Transverse colon (tissue), 4 donors: Measurements from ENCODE around the gene PSMD3. TPM values are rescaled to one million over a fixed set of nuclear protein-coding genes. Genes with fewer than 3 reads are reported as not detected.
A peak's percentile ranks its signal among the peaks of the same experiment; 100 is the strongest.

Source experiments
- DNase-seq: peaks from one replicate; pipeline ENCODE4 v3.0.0-alpha.2; 2019
- H3K27ac ChIP-seq, 4 donors: fragments of 200-600 bp; sonication (generic); 2 replicates each; pipeline ENCODE4 v1.5.1; 2016 to 2018; ENCODE audit warnings: inconsistent platforms in 4 of 4
- H3K27me3 ChIP-seq: fragments of 200-600 bp; sonication (generic); 2 replicates; pipeline ENCODE4 v1.5.1; 2017; ENCODE audit warnings: inconsistent platforms
- H3K36me3 ChIP-seq, 4 donors: fragments of 200-600 bp; sonication (generic); 2 replicates each; pipeline ENCODE4 v1.5.1; 2017 to 2019; ENCODE audit warnings: inconsistent platforms in 4 of 4
- H3K4me1 ChIP-seq, 4 donors: fragments of 200-600 bp; sonication (generic); 2 replicates each; pipeline ENCODE4 v1.5.1; 2017 to 2020; ENCODE audit warnings: inconsistent platforms in 4 of 4
- H3K4me3 ChIP-seq, 4 donors: fragments of 200-600 bp; sonication (generic); 1 replicate in 1 of 4; 2 replicates in 3 of 4; pipeline versions ENCODE4 v1.5.1 to v1.6.1; 2017 to 2019; ENCODE audit warnings: inconsistent platforms in 4 of 4
- H3K9me3 ChIP-seq, 2 donors: fragments of 200-600 bp; sonication (generic); 2 replicates each; pipeline ENCODE4 v1.5.1; 2017 to 2019; ENCODE audit warnings: inconsistent platforms in 2 of 2
- EP300 ChIP-seq: sonication (generic); formaldehyde crosslinking; IDR thresholded peaks from one replicate; pipeline ENCODE4 v1.6.1; 2017; ENCODE audit warnings: antibody characterized with exemption, low read depth
- POLR2A ChIP-seq: fragments of 450-650 bp; IDR thresholded peaks from one replicate; pipeline ENCODE4 v1.6.1; 2016; ENCODE audit warnings: antibody characterized with exemption, mild to moderate bottlenecking, moderate library complexity
- POLR2AphosphoS5 ChIP-seq, 3 donors: sonication (generic); formaldehyde crosslinking; IDR thresholded peaks; one replicate each; pipeline ENCODE4 v1.6.1; 2016; ENCODE audit warnings: antibody characterized with exemption in 3 of 3
- WGBS, 2 donors: methylation state at CpG; one replicate each; pipeline ENCODE4 v1.1.5; 2018; ENCODE audit warnings: low coverage in 1 of 2; 5-methylcytosine and 5-hydroxymethylcytosine counted together
- in situ Hi-C, 4 donors: fragments of 200-750 bp; cut with MboI; loops; one replicate each; pipeline versions ENCODE4 v1.15.0 to v1.15.1; 2017; ENCODE audit warnings: low sequenced_read_pairs in 3 of 4, low pct_ligation_motif_present in 1 of 4, low pct_unique_long_range_greater_than_20kb in 1 of 4
- intact Hi-C: fragments of 100-400 bp; cut with DNase I; formaldehyde crosslinking; loops from one replicate; pipeline ENCODE4 v1.15.1; 2023; ENCODE audit warnings: low total_unique reads
- total RNA-seq, 4 donors: library from RNA; depleted of rRNA; stranded (reverse); fragments of >200 nt; gene quantifications; one replicate each; pipeline ENCODE4 v1.1.0, GENCODE V29; 2016
- TF ChIP-seq, protein P1 (sequence below), 5 experiments: fragments of 200-600 bp in 3 of 5; fragments of 450-650 bp in 2 of 5; sonication (generic) in 3 of 5; IDR thresholded peaks; 1 replicate in 2 of 5; 2 replicates in 3 of 5; pipeline ENCODE4 v1.5.1; 2016 to 2017; ENCODE audit warnings: antibody characterized with exemption in 5 of 5, inconsistent platforms in 3 of 5, mild to moderate bottlenecking in 2 of 5, moderate library complexity in 1 of 5

The PSMD3 gene
- total RNA-seq = 100 to 1,000 TPM in 3 of 4 donors, 10 to 100 TPM in 1; 80.7 to 117 (median 112) TPM

DNA sequence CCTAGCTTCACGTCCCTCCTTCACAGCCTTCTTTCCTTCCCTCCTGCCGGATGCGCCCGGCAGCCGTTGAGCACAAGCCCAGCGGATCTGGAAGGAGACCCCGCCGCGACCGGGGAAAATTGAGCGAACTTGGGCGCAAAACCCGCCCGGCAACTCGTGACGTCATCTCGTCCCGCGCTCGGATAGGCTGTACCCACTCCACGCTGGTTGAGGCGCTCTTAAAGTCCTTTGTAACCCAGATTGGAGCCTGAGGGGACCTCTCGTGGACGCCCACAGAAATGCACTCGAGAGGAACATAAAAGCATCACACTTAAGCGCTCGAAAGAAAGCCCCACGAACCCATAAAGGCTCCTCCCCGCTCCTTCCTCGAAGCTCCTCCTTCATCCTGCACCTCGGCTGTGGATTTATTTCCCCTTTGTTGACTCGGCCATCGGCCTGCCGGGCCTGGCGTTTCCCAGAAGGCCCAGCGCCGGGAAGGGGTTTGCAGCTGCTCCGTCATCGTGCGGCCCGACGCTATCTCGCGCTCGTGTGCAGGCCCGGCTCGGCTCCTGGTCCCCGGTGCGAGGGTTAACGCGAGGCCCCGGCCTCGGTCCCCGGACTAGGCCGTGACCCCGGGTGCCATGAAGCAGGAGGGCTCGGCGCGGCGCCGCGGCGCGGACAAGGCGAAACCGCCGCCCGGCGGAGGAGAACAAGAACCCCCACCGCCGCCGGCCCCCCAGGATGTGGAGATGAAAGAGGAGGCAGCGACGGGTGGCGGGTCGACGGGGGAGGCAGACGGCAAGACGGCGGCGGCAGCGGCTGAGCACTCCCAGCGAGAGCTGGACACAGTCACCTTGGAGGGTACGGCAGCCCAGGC, at the start of gene PSMD3:
Gene PSMD3, plus strand, starts transcription at position 457 of the 856 bp plus-strand sequence. Its CDS starts 164 bp downstream, at position 621.
- in situ Hi-C loops (no loop called here), intact Hi-C loops (no loop called here)
- peak; percentile 99 for DNase-seq
- H3K4me3 ChIP-seq = peak within 1 kb of the TSS; percentile 87 to 99 (median 92)
- peaks cover 17 to 28% (median 20%) of the 10 kb centered on the region in 4 donors for H3K4me1 ChIP-seq
- WGBS, 2 donors = 0% methylated on average over 81 of the region's 84 CpGs; no CpG with 5 or more reads in 1 of the 2 donors
- peaks cover 6% of the 10 kb centered on the region for H3K27me3 ChIP-seq
- TF ChIP-seq POLR2AphosphoS5 (IDR thresholded peaks at IDR 0.05) (peak; percentile 97 to 98 (median 97)), POLR2A (peak; percentile 93), EP300 (no peak)
- TF ChIP-seq, protein P1, sequence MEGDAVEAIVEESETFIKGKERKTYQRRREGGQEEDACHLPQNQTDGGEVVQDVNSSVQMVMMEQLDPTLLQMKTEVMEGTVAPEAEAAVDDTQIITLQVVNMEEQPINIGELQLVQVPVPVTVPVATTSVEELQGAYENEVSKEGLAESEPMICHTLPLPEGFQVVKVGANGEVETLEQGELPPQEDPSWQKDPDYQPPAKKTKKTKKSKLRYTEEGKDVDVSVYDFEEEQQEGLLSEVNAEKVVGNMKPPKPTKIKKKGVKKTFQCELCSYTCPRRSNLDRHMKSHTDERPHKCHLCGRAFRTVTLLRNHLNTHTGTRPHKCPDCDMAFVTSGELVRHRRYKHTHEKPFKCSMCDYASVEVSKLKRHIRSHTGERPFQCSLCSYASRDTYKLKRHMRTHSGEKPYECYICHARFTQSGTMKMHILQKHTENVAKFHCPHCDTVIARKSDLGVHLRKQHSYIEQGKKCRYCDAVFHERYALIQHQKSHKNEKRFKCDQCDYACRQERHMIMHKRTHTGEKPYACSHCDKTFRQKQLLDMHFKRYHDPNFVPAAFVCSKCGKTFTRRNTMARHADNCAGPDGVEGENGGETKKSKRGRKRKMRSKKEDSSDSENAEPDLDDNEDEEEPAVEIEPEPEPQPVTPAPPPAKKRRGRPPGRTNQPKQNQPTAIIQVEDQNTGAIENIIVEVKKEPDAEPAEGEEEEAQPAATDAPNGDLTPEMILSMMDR (IDR thresholded peaks at IDR 0.05) = peak; percentile 65 to 98 (median 76)
- peaks cover 0 to 15% (median 7%) of the 10 kb centered on the region in 4 donors for H3K36me3 ChIP-seq
- H3K27ac ChIP-seq = peak within 1 kb of the TSS; percentile 94 to 99 (median 98)
- no peaks in the 10 kb centered on the region for H3K9me3 ChIP-seq

DNA sequence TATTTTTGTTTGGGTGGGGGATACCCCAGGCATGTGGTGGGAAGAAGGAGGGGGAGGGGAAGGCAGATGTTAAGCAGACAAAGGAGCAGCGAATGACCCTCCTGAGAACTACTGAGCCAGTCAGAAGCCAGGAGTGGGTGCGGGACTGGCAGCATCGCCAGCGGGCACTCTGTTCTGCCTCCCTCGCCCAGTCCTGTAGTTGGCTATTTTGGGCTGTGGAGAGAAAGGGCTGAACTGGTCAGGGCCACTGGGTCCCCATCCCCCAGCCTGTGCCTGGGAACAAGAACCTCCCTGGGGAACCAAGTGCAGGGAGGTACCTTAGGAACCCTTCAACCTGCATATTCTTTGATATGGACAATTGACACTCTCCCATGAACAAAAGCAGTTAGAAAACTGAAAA, 46.7 kb upstream of the PSMD3 start:
- intact Hi-C loops (no loop called here), in situ Hi-C loops (no loop called here)
- H3K27me3 ChIP-seq = no peaks in the 10 kb centered on the region
- H3K9me3 ChIP-seq = no peaks in the 10 kb centered on the region
- 87% methylated on average over 5 of the region's 5 CpGs; no CpG with 5 or more reads in 1 of the 2 donors for WGBS, 2 donors
- TF ChIP-seq EP300 (no peak), POLR2A (no peak), POLR2AphosphoS5 (IDR thresholded peaks at IDR 0.05) (no peak)
- TF ChIP-seq, protein P1 (IDR thresholded peaks at IDR 0.05) = no peak
- DNase-seq = no peak
- H3K27ac ChIP-seq = no peak overlapping the region
- H3K4me3 ChIP-seq = no peak overlapping the region
- peaks cover under 1 to 7% (median 1%) of the 10 kb centered on the region in 4 donors for H3K4me1 ChIP-seq
- no peaks in the 10 kb centered on the region for H3K36me3 ChIP-seq

DNA sequence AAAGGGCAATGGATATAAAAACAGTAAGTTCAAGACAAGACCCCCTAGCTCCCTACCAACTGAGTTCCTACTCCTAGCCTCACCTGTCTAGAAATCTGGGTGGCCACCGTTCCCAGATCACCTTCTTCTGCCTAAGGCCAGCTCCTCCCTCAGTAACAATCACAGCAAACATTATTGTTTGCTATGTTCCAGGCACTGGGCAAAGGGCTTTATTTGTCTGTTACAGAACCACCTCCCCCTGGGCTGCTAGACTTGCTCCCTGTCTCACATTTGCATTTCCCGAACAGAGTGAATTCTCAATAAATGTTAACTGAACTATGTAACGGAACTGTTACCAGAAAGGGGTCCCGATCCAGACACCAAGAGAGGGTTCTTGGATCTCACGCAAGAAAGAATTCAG, 46.3 kb upstream of the PSMD3 start:
- no peak for DNase-seq
- Histone ChIP-seq H3K27me3 (no peaks in the 10 kb centered on the region), H3K4me1 (peaks cover 0 to 3% (median 0%) of the 10 kb centered on the region in 4 donors), H3K36me3 (no peaks in the 10 kb centered on the region), H3K4me3 (no peak overlapping the region), H3K27ac (no peak overlapping the region), H3K9me3 (no peaks in the 10 kb centered on the region)
- in situ Hi-C loops (no loop called here), intact Hi-C loops (no loop called here)
- TF ChIP-seq EP300 (no peak), POLR2A (no peak), POLR2AphosphoS5 (IDR thresholded peaks at IDR 0.05) (no peak)
- TF ChIP-seq, protein P1 (IDR thresholded peaks at IDR 0.05) = no peak
- WGBS, 2 donors = 77 to 86% methylated on average over 3 to 5 of the region's 5 CpGs

- DNase-seq = no peak
- WGBS, 2 donors = 49% methylated on average over 3 of the region's 3 CpGs; no CpG with 5 or more reads in 1 of the 2 donors
- intact Hi-C loops (no loop called here), in situ Hi-C loops (no loop called here)
- TF ChIP-seq POLR2A (no peak), POLR2AphosphoS5 (IDR thresholded peaks at IDR 0.05) (no peak), EP300 (no peak)
- TF ChIP-seq, protein P1 (IDR thresholded peaks at IDR 0.05) = no peak
- Histone ChIP-seq H3K27ac (no peak overlapping the region), H3K9me3 (no peaks in the 10 kb centered on the region), H3K36me3 (no peaks in the 10 kb centered on the region), H3K4me1 (no peaks in the 10 kb centered on the region), H3K27me3 (no peaks in the 10 kb centered on the region), H3K4me3 (no peak overlapping the region)
These were observed 44.7 kb upstream of the PSMD3 start for GRCh38 chr17:39935909-39936308.
